GM12878 (cell line): ENCODE data around the gene TEAD4. TPM values are rescaled to one million over a fixed set of nuclear protein-coding genes. Genes with fewer than 3 reads are reported as not detected.

Experiments
- ATAC-seq: fragments of 200-7000 bp; cut with Tn5 transposase; 3 replicates; pipeline ENCODE4 v1.9.1; 2020; ENCODE audit warnings: mild to moderate bottlenecking, moderate library complexity
- BruUV-seq: library from RNA; stranded (reverse); fragments of 400-500 nt; replicated peaks from 2 replicates; lab custom pipeline; 2021; lab: Mats Ljungman, UMichigan
- CTCF ChIA-PET: fragments of 300-600 bp; sonication (Branson Sonifier 250); formaldehyde crosslinking; extraction: SDS; loops from one replicate; lab custom pipeline; 2021; ENCODE audit warnings: inconsistent platforms; lab: Yijun Ruan, JAX
- POLR2A ChIA-PET: fragments of 350-600 bp; formaldehyde crosslinking; extraction: SDS; loops from one replicate; lab custom pipeline; 2021; ENCODE audit warnings: inconsistent platforms; lab: Charles Lee
- RAD21 ChIA-PET: fragments of 300-600 bp; sonication (Branson Sonifier 250); formaldehyde crosslinking; loops from one replicate; lab custom pipeline; 2023; ENCODE audit warnings: antibody characterized with exemption; ENCODE audit not compliant: unreplicated experiment; lab: Charles Lee
- SMC1A ChIA-PET: fragments of 300-600 bp; sonication (Branson Sonifier 250); formaldehyde crosslinking; loops from one replicate; lab custom pipeline; 2023; ENCODE audit not compliant: unreplicated experiment, uncharacterized antibody; lab: Charles Lee
- DNase-seq: peaks from one replicate; pipeline ENCODE4 v3.0.0-alpha.2; 2011; ENCODE audit warnings: low read depth, low spot score
- FAIRE-seq: peaks from 3 replicates; lab custom pipeline; 2011; peaks lifted over from hg19 to GRCh38; lab: Jason Lieb, UNC
- H2AFZ ChIP-seq: 2 replicates; pipeline ENCODE4 v1.6.0; 2011; ENCODE audit warnings: low read depth, low read length, control low read depth; ENCODE audit not compliant: control insufficient read depth
- H3K27ac ChIP-seq: 2 replicates; pipeline ENCODE4 v1.5.1; 2011; ENCODE audit warnings: control low read depth; ENCODE audit not compliant: control insufficient read depth, insufficient read depth
- H3K27me3 ChIP-seq, 2 experiments: replicated peaks in 1 of 2; 2 replicates each; pipeline versions ENCODE4 v1.6.0 to v1.6.1; 2011; ENCODE audit warnings: low read length in 1 of 2; ENCODE audit not compliant: control insufficient read depth in 2 of 2, insufficient read depth in 2 of 2
- H3K36me3 ChIP-seq, 2 experiments: 2 replicates each; pipeline ENCODE4 v1.5.1; 2011; ENCODE audit warnings: low read length in 1 of 2; ENCODE audit not compliant: control insufficient read depth in 2 of 2, insufficient read depth in 2 of 2
- H3K4me1 ChIP-seq: 2 replicates; pipeline ENCODE4 v1.6.1; 2011; ENCODE audit warnings: mild to moderate bottlenecking, low read length, moderate library complexity, mixed read lengths; ENCODE audit not compliant: control insufficient read depth, insufficient read depth
- H3K4me2 ChIP-seq: 2 replicates; pipeline ENCODE4 v1.6.0; 2011; ENCODE audit warnings: control low read depth; ENCODE audit not compliant: control insufficient read depth, insufficient read depth
- H3K4me3 ChIP-seq: fragments of 200-600 bp; sonication (generic); 2 replicates; pipeline ENCODE4 v1.5.1; 2016
- H3K79me2 ChIP-seq: 2 replicates; pipeline ENCODE4 v1.6.0; 2011; ENCODE audit warnings: low read length; ENCODE audit not compliant: control insufficient read depth, insufficient read depth
- H3K9ac ChIP-seq: 2 replicates; pipeline ENCODE4 v1.8.0; 2011; ENCODE audit warnings: low read length, control low read depth, mixed read lengths; ENCODE audit not compliant: control insufficient read depth, insufficient read depth
- H3K9me3 ChIP-seq: replicated peaks from 3 replicates; pipeline ENCODE4 v1.5.1; 2011; ENCODE audit warnings: mild to moderate bottlenecking, low read length; ENCODE audit not compliant: control insufficient read depth, insufficient read depth
- H4K20me1 ChIP-seq: 2 replicates; pipeline ENCODE4 v1.6.0; 2011; ENCODE audit not compliant: control insufficient read depth, insufficient read depth
- CHD4 ChIP-seq: fragments of 200-600 bp; sonication (generic); IDR thresholded peaks from 2 replicates; pipeline ENCODE4 v1.6.1; 2016; ENCODE audit warnings: mild to moderate bottlenecking
- EZH2 ChIP-seq: IDR thresholded peaks from 2 replicates; pipeline ENCODE4 v1.6.1; 2012; ENCODE audit warnings: low read depth, mild to moderate bottlenecking, control low read depth, inconsistent platforms, low read length, borderline replicate concordance; ENCODE audit not compliant: control insufficient read depth
- IKZF1 ChIP-seq: fragments of 450-650 bp; conservative IDR thresholded peaks from 2 replicates; pipeline ENCODE4 v1.6.1; 2017; ENCODE audit warnings: antibody characterized with exemption, mild to moderate bottlenecking
- MTA3 ChIP-seq: IDR thresholded peaks from 2 replicates; pipeline ENCODE4 v1.6.1; 2012; ENCODE audit warnings: low read length, inconsistent platforms, borderline replicate concordance
- PML ChIP-seq: IDR thresholded peaks from 2 replicates; pipeline ENCODE4 v1.6.1; 2012; ENCODE audit warnings: low read length, inconsistent platforms
- RELA ChIP-seq: fragments of 450-650 bp; IDR thresholded peaks from 2 replicates; pipeline ENCODE4 v1.8.0; 2014; ENCODE audit warnings: borderline replicate concordance; ENCODE audit not compliant: partially characterized antibody
- STAT1 ChIP-seq: fragments of 450-650 bp; conservative IDR thresholded peaks from 2 replicates; pipeline ENCODE4 v1.6.1; 2014; ENCODE audit warnings: antibody characterized with exemption, mild to moderate bottlenecking
- TCF12 ChIP-seq: IDR thresholded peaks from 2 replicates; pipeline ENCODE4 v1.6.1; 2011; ENCODE audit warnings: low read depth, mild to moderate bottlenecking, low read length
- TCF3 ChIP-seq: IDR thresholded peaks from 2 replicates; pipeline ENCODE4 v1.6.1; 2012; ENCODE audit warnings: low read depth, mild to moderate bottlenecking, low read length, borderline replicate concordance; ENCODE audit not compliant: insufficient read depth
- YBX1 ChIP-seq: fragments of 450-650 bp; IDR thresholded peaks from 2 replicates; pipeline ENCODE4 v1.6.1; 2016; ENCODE audit warnings: antibody characterized with exemption
- WGBS: methylation state at CpG from one replicate; pipeline ENCODE4 v1.1.6; 2016; ENCODE audit warnings: low lambda C conversion rate; ENCODE audit not compliant: insufficient replicate concordance, insufficient coverage; ENCODE audit errors: missing lambda C conversion rate; 5-methylcytosine and 5-hydroxymethylcytosine counted together
- in situ Hi-C: fragments of 300-500 bp; cut with MboI; formaldehyde crosslinking; loops from 9 replicates; pipeline ENCODE4 v1.14.3; 2018; ENCODE audit warnings: mixed read lengths
- intact Hi-C: fragments of 100-400 bp; cut with micrococcal nuclease; formaldehyde crosslinking; loops from one replicate; pipeline ENCODE4 v1.14.2; 2022; ENCODE audit not compliant: unreplicated experiment
- polyA plus RNA-seq, 11 experiments: library from polyadenylated mRNA; depleted of rRNA in 4 of 11; unstranded in 6 of 11; stranded (reverse) in 5 of 11; fragments of >200 nt; fragmentation: Nextera tagmentation in 4 of 11; fragmentation: Illumina TruSeq in 1 of 11; extraction: Ambion mirVana in 4 of 11; extraction: Trizol in 1 of 11; gene quantifications; 1 replicate in 1 of 11; 2 replicates in 10 of 11; pipeline versions ENCODE4 v1.2.1 to v1.2.3, GENCODE V29; 2011 to 2016; ENCODE audit warnings: inconsistent platforms in 2 of 11, missing spikeins in 2 of 11, low read depth in 1 of 11
- total RNA-seq, 4 experiments: library from RNA; depleted of rRNA in 3 of 4; stranded (reverse); fragments of >200 nt in 3 of 4; fragmentation: Illumina TruSeq in 1 of 4; extraction: Trizol in 1 of 4; gene quantifications; 2 replicates each; pipeline versions ENCODE4 v1.2.1 to v1.2.3, GENCODE V29; 2013 to 2021

The TEAD4 gene
- total and polyA plus RNA-seq, 10 of the 15 experiments (the other 5 are each of a cell fraction or from before 2014, with no cell fraction given) = 0.04 to 0.68 (median 0.31) TPM; not detected in 4

DNA sequence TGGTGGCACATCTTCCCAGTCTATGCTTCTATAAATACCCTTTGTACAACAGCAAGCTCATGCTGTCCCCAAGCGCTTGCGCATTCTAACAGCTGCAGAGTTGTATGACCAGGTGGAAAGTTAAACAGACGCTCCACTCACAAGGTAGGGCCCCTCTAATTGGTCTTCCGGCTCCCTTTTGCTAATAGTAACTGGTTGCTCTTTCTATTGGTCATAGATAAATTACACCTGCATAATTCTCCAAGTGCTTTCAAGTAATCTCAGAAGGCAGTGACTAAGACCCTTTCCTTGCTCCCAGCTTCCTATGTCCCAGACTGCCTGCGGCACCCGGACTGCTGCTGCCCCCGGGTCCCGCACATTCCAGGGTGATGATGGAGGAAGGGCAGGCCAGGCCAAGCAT, 111.9 kb downstream of the TEAD4 start:
- no peak overlapping the region for H3K27ac ChIP-seq
- TF ChIP-seq RELA = no peak
- TF ChIP-seq TCF12 = no peak
- no peak for TF ChIP-seq IKZF1
- TF ChIP-seq CHD4 = no peak
- TF ChIP-seq TCF3 = no peak
- TF ChIP-seq STAT1 = no peak
- TF ChIP-seq PML = no peak
- no peak for TF ChIP-seq YBX1
- TF ChIP-seq MTA3 = no peak
- TF ChIP-seq EZH2 = no peak
- in situ Hi-C loops = no loop called here
- DNase-seq (no peak), FAIRE-seq (no peak), ATAC-seq (no peak)
- no peaks in the 10 kb centered on the region for H3K9me3 ChIP-seq
- intact Hi-C loops = no loop called here
- H4K20me1 ChIP-seq = no peaks in the 10 kb centered on the region
- no peak overlapping the region for H2AFZ ChIP-seq
- H3K4me3 ChIP-seq = no peak overlapping the region
- WGBS = 59% methylated on average over 8 of the region's 8 CpGs
- H3K4me2 ChIP-seq = no peak overlapping the region
- ChIA-PET CTCF (interaction anchor here (0.6 to 1.4 kb wide), 3 partner anchors 8 to 204 kb away, joined by 3 to 4 read pairs (median 3); no protein-coding TSS in a partner anchor), RAD21 (no interaction called here), POLR2A (no interaction called here), SMC1A (no interaction called here)
- no TSS peak for BruUV-seq
- H3K36me3 ChIP-seq = no peaks in the 10 kb centered on the region
- no peaks in the 10 kb centered on the region; the same call in 1 of the 2 replicates for H3K4me1 ChIP-seq
- H3K79me2 ChIP-seq = no peaks in the 10 kb centered on the region
- no peak overlapping the region for H3K9ac ChIP-seq
- no peaks in the 10 kb centered on the region for H3K27me3 ChIP-seq
